IMR-90 (cell line): ENCODE data around the gene RUFY1. TPM values are rescaled to one million over a fixed set of nuclear protein-coding genes. Genes with fewer than 3 reads are reported as not detected.
"Not testable (repeated sequence)": the region's sequence is repeated elsewhere in the genome, so short reads cannot be mapped to it uniquely, and the experiment has no call there.

ENCODE experiments used
- ATAC-seq: fragments of 200-7000 bp; cut with Tn5 transposase; 2 replicates; pipeline ENCODE4 v1.9.1; 2020; ENCODE audit warnings: low read depth, mild to moderate bottlenecking, moderate library complexity
- BruUV-seq: library from RNA; stranded (reverse); fragments of 400-500 nt; replicated peaks from 2 replicates; lab custom pipeline; 2021; lab: Mats Ljungman, UMichigan
- CTCF ChIA-PET: fragments of 300-600 bp; formaldehyde crosslinking; extraction: SDS; loops from one replicate; lab custom pipeline; 2021; ENCODE audit warnings: antibody characterized with exemption; lab: Yijun Ruan, JAX
- POLR2A ChIA-PET: fragments of 300-600 bp; sonication (Branson Sonifier 250); formaldehyde crosslinking; loops from one replicate; lab custom pipeline; 2022; ENCODE audit warnings: antibody characterized with exemption; ENCODE audit not compliant: unreplicated experiment; lab: Charles Lee
- DNase-seq: peaks from one replicate; pipeline ENCODE4 v3.0.0; 2013
- H2AFZ ChIP-seq: replicated peaks from 2 replicates; pipeline ENCODE3; 2013; ENCODE audit warnings: low read length, mild to moderate bottlenecking; ENCODE audit not compliant: poor library complexity
- H2AK5ac ChIP-seq: 2 replicates; pipeline ENCODE4 v1.6.1; 2013; ENCODE audit warnings: low read depth, low read length, inconsistent platforms
- H2AK9ac ChIP-seq: replicated peaks from 2 replicates; pipeline ENCODE3; 2013; ENCODE audit warnings: mild to moderate bottlenecking, low read depth, low read length, moderate library complexity; ENCODE audit not compliant: poor library complexity
- H2BK120ac ChIP-seq: 2 replicates; pipeline ENCODE4 v1.6.1; 2013; ENCODE audit warnings: low read depth, low read length, inconsistent platforms
- H2BK15ac ChIP-seq: 3 replicates; pipeline ENCODE4 v1.6.1; 2013; ENCODE audit warnings: low read depth, low read length, inconsistent platforms
- H2BK20ac ChIP-seq: 2 replicates; pipeline ENCODE4 v1.6.1; 2013; ENCODE audit warnings: low read depth, mild to moderate bottlenecking, inconsistent platforms, low read length, moderate library complexity
- H2BK5ac ChIP-seq: 2 replicates; pipeline ENCODE4 v1.6.1; 2013; ENCODE audit warnings: mild to moderate bottlenecking, low read depth, low read length, inconsistent platforms; ENCODE audit not compliant: poor library complexity, severe bottlenecking
- H3K14ac ChIP-seq: replicated peaks from 2 replicates; pipeline ENCODE4 v1.6.1; 2013; ENCODE audit warnings: low read depth, low read length, inconsistent platforms
- H3K18ac ChIP-seq: 2 replicates; pipeline ENCODE4 v1.6.1; 2013; ENCODE audit warnings: low read depth, low read length, control low read depth
- H3K23ac ChIP-seq: 2 replicates; pipeline ENCODE4 v1.6.1; 2013; ENCODE audit warnings: low read depth, low read length, inconsistent platforms
- H3K27ac ChIP-seq: 2 replicates; pipeline ENCODE4 v1.5.1; 2013; ENCODE audit warnings: mild to moderate bottlenecking, control low read depth, low read length; ENCODE audit not compliant: insufficient read depth
- H3K27me3 ChIP-seq: 2 replicates; pipeline ENCODE4 v1.6.1; 2013; ENCODE audit warnings: low read length; ENCODE audit not compliant: control insufficient read depth, insufficient read depth
- H3K36me3 ChIP-seq: 2 replicates; pipeline ENCODE4 v1.6.1; 2013; ENCODE audit warnings: low read length, mixed read lengths; ENCODE audit not compliant: control insufficient read depth, insufficient read depth
- H3K4ac ChIP-seq: 2 replicates; pipeline ENCODE4 v1.6.1; 2013; ENCODE audit warnings: low read depth, low read length, inconsistent platforms
- H3K4me1 ChIP-seq: 2 replicates; pipeline ENCODE4 v1.6.1; 2013; ENCODE audit warnings: low read length, mixed read lengths; ENCODE audit not compliant: control insufficient read depth, insufficient read depth
- H3K4me2 ChIP-seq: 2 replicates; pipeline ENCODE4 v1.6.1; 2013; ENCODE audit warnings: low read depth, mild to moderate bottlenecking, control low read depth, low read length, moderate library complexity
- H3K4me3 ChIP-seq: 2 replicates; pipeline ENCODE4 v1.5.1; 2013; ENCODE audit warnings: low read depth, mild to moderate bottlenecking, control low read depth, low read length, moderate library complexity; ENCODE audit not compliant: insufficient read depth
- H3K56ac ChIP-seq: 2 replicates; pipeline ENCODE4 v1.6.1; 2013; ENCODE audit warnings: low read length, inconsistent platforms; ENCODE audit not compliant: insufficient read depth; ENCODE audit errors: extremely low read depth
- H3K79me1 ChIP-seq, 2 experiments: 2 replicates each; pipeline ENCODE4 v1.6.1; 2013; ENCODE audit warnings: low read length in 2 of 2, inconsistent platforms in 1 of 2, low read depth in 1 of 2
- H3K9ac ChIP-seq: 2 replicates; pipeline ENCODE4 v1.6.1; 2013; ENCODE audit warnings: low read depth, low read length, control low read depth
- H3K9me1 ChIP-seq: 2 replicates; pipeline ENCODE4 v1.6.1; 2013; ENCODE audit warnings: low read length, inconsistent platforms; ENCODE audit not compliant: insufficient read depth
- H3K9me3 ChIP-seq: 2 replicates; pipeline ENCODE4 v1.6.1; 2013; ENCODE audit warnings: low read length; ENCODE audit not compliant: control insufficient read depth, insufficient read depth
- H4K20me1 ChIP-seq: 2 replicates; pipeline ENCODE4 v1.6.1; 2013; ENCODE audit warnings: low read length, inconsistent platforms; ENCODE audit not compliant: insufficient read depth
- H4K5ac ChIP-seq: 2 replicates; pipeline ENCODE4 v1.6.1; 2013; ENCODE audit warnings: mild to moderate bottlenecking, low read depth, low read length, control low read depth
- H4K8ac ChIP-seq, 2 experiments: 2 replicates each; pipeline ENCODE4 v1.6.1; 2013; ENCODE audit warnings: low read depth in 2 of 2, low read length in 2 of 2, control low read depth in 1 of 2, inconsistent platforms in 1 of 2
- H4K91ac ChIP-seq: 2 replicates; pipeline ENCODE4 v1.6.1; 2013; ENCODE audit warnings: low read depth, low read length, inconsistent platforms; ENCODE audit not compliant: insufficient read depth
- WGBS, 2 experiments: methylation state at CpG; one replicate each; pipeline versions ENCODE4 v1.1.5 to v1.1.7; 2013; ENCODE audit warnings: missing lambda C conversion rate in 2 of 2; ENCODE audit not compliant: insufficient read length in 1 of 2; ENCODE audit errors: extremely low coverage in 2 of 2; 5-methylcytosine and 5-hydroxymethylcytosine counted together
- dilution Hi-C: fragments of 300-500 bp; cut with HindIII; formaldehyde crosslinking; loops from one replicate; pipeline ENCODE4 v1.14.3; 2018; ENCODE audit warnings: low sequenced_read_pairs; ENCODE audit not compliant: unreplicated experiment
- in situ Hi-C: fragments of 300-500 bp; cut with MboI; formaldehyde crosslinking; loops from 3 replicates; pipeline ENCODE4 v1.14.3; 2019; ENCODE audit warnings: low sequenced_read_pairs, inconsistent platforms, mixed read lengths
- intact Hi-C: fragments of 100-400 bp; cut with micrococcal nuclease; formaldehyde crosslinking; loops from 2 replicates; pipeline ENCODE4 v1.10.0; 2022
- polyA plus RNA-seq, 3 experiments: library from polyadenylated mRNA; depleted of rRNA; stranded (reverse); fragments of >200 nt; gene quantifications; 2 replicates each; pipeline ENCODE4 v1.2.3, GENCODE V29; 2012; ENCODE audit warnings: low replicate concordance in 1 of 3
- total RNA-seq: library from RNA; depleted of rRNA; stranded (reverse); fragments of >200 nt; gene quantifications from 2 replicates; pipeline ENCODE4 v1.2.3, GENCODE V29; 2012

The RUFY1 gene
- total and polyA plus RNA-seq, 2 of the 4 experiments (the other 2 are of a cell fraction), result 19.5 to 21.8 TPM

- H4K5ac ChIP-seq, H3K4ac ChIP-seq, dilution Hi-C loops, H3K9ac ChIP-seq, H3K4me1 ChIP-seq, H2AK9ac ChIP-seq, BruUV-seq, POLR2A ChIA-PET, H3K18ac ChIP-seq, H4K20me1 ChIP-seq, H3K23ac ChIP-seq, H3K56ac ChIP-seq, intact Hi-C loops, H3K9me3 ChIP-seq, CTCF ChIA-PET, H3K9me1 ChIP-seq, H3K36me3 ChIP-seq, in situ Hi-C loops, H3K79me1 ChIP-seq, H3K14ac ChIP-seq, H3K27me3 ChIP-seq, H2AFZ ChIP-seq, H2BK20ac ChIP-seq, H2AK5ac ChIP-seq, H3K4me3 ChIP-seq, H3K4me2 ChIP-seq, DNase-seq, H3K27ac ChIP-seq, H4K8ac ChIP-seq, H4K91ac ChIP-seq, H2BK15ac ChIP-seq, H2BK5ac ChIP-seq, H2BK120ac ChIP-seq: not testable (repeated sequence)
- WGBS, 2 experiments, result 20% methylated on average over 8 of the region's 15 CpGs; no CpG with 5 or more reads in 1 of the 2 experiments
- 0 out of 2 replicates have a peak, but pooled peaks have one; percentile 40 for ATAC-seq
Observed at GRCh38 chr5:179519416-179520070, 30.8 kb upstream of the RUFY1 start.

- H3K27ac ChIP-seq, H3K79me1 ChIP-seq, POLR2A ChIA-PET, H2BK15ac ChIP-seq, H2BK20ac ChIP-seq, H2AK9ac ChIP-seq, intact Hi-C loops, H3K18ac ChIP-seq, H3K4me3 ChIP-seq, H3K9ac ChIP-seq, H2AK5ac ChIP-seq, H3K4me1 ChIP-seq, dilution Hi-C loops, H3K4ac ChIP-seq, H3K56ac ChIP-seq, H4K91ac ChIP-seq, H4K8ac ChIP-seq, H3K27me3 ChIP-seq, H2BK5ac ChIP-seq, H3K36me3 ChIP-seq, H2AFZ ChIP-seq, CTCF ChIA-PET, H2BK120ac ChIP-seq, DNase-seq, H3K9me3 ChIP-seq, ATAC-seq, BruUV-seq, H3K4me2 ChIP-seq, H3K23ac ChIP-seq, H3K14ac ChIP-seq, H3K9me1 ChIP-seq, H4K20me1 ChIP-seq, H4K5ac ChIP-seq, in situ Hi-C loops: not testable (repeated sequence)
- WGBS, 2 experiments, result 57% methylated on average over 1 of the region's 5 CpGs; no CpG with 5 or more reads in 1 of the 2 experiments
Observed at GRCh38 chr5:179522107-179522506, 28.2 kb upstream of the RUFY1 start.
